K562 (cell line): ENCODE data around the gene NSRP1. TPM values are rescaled to one million over a fixed set of nuclear protein-coding genes. Genes with fewer than 3 reads are reported as not detected.

Experiments
- ARID1B ChIP-seq: fragments of 450-650 bp; IDR thresholded peaks from 2 replicates; pipeline ENCODE4 v1.6.1; 2016; ENCODE audit warnings: antibody characterized with exemption, mild to moderate bottlenecking, inconsistent platforms
- CEBPG ChIP-seq, 3 experiments: fragments of 200-800 bp in 1 of 3; sonication (Bioruptor generic) in 1 of 3; sonication (generic) in 1 of 3; formaldehyde crosslinking in 1 of 3; IDR thresholded peaks in 2 of 3; conservative IDR thresholded peaks in 1 of 3; 2 replicates each; pipeline versions ENCODE4 v1.6.1 to v1.8.0; 2016 to 2022; ENCODE audit warnings: missing compliant biosample characterization in 2 of 3, missing genetic modification characterization in 2 of 3, mild to moderate bottlenecking in 1 of 3, missing genetic modification reagents in 1 of 3
- E2F5 ChIP-seq: sonication (generic); formaldehyde crosslinking; IDR thresholded peaks from 2 replicates; pipeline ENCODE4 v1.8.0; 2022; ENCODE audit warnings: mild to moderate bottlenecking, missing genetic modification reagents
- ELF1 ChIP-seq: fragments of 200-800 bp; sonication (Bioruptor generic); IDR thresholded peaks from 2 replicates; pipeline ENCODE4 v1.6.1; 2016; ENCODE audit warnings: missing genetic modification characterization, missing compliant biosample characterization
- ETV6 ChIP-seq, 3 experiments: fragments of 150-350 bp in 1 of 3; sonication (generic) in 1 of 3; formaldehyde crosslinking in 1 of 3; IDR thresholded peaks; 2 replicates each; pipeline versions ENCODE4 v1.6.1 to v1.8.0; 2014 to 2022; ENCODE audit warnings: borderline replicate concordance in 2 of 3, low read depth in 2 of 3, antibody characterized with exemption in 1 of 3, low read length in 1 of 3, mild to moderate bottlenecking in 1 of 3, missing genetic modification reagents in 1 of 3
- FOS ChIP-seq: IDR thresholded peaks from 3 replicates; pipeline ENCODE4 v1.6.1; 2011; ENCODE audit not compliant: insufficient read length; ENCODE audit errors: extremely low read depth
- FOXK1 ChIP-seq: sonication (generic); formaldehyde crosslinking; IDR thresholded peaks from 2 replicates; pipeline ENCODE4 v1.8.0; 2022; ENCODE audit warnings: missing genetic modification reagents, mild to moderate bottlenecking, borderline replicate concordance
- FOXO4 ChIP-seq: fragments of 450-650 bp; formaldehyde crosslinking; IDR thresholded peaks from 2 replicates; pipeline ENCODE4 v1.4.0; 2020; ENCODE audit warnings: mild to moderate bottlenecking, moderate library complexity
- JUN ChIP-seq, 2 experiments: sonication (generic) in 1 of 2; formaldehyde crosslinking in 1 of 2; IDR thresholded peaks; 2 replicates each; pipeline versions ENCODE4 v1.6.1 to v1.8.0; 2012 to 2022; ENCODE audit warnings: borderline replicate concordance in 2 of 2, mild to moderate bottlenecking in 2 of 2, improper control_type of control experiment in 1 of 2, low read depth in 1 of 2, low read length in 1 of 2, missing genetic modification reagents in 1 of 2
- JUND ChIP-seq, 2 experiments: IDR thresholded peaks; 2 replicates in 1 of 2; 3 replicates in 1 of 2; pipeline ENCODE4 v1.6.1; 2011; ENCODE audit warnings: borderline replicate concordance in 2 of 2, low read depth in 2 of 2, low read length in 2 of 2, improper control_type of control experiment in 1 of 2, missing biosample characterization in 1 of 2, missing genetic modification characterization in 1 of 2, missing genetic modification reagents in 1 of 2
- KAT7 ChIP-seq: sonication (generic); formaldehyde crosslinking; IDR thresholded peaks from 2 replicates; pipeline ENCODE4 v1.8.0; 2022; ENCODE audit warnings: missing genetic modification reagents, mild to moderate bottlenecking, borderline replicate concordance
- KLF16 ChIP-seq: IDR thresholded peaks from 2 replicates; pipeline ENCODE4 v1.6.1; 2016; ENCODE audit warnings: antibody characterized with exemption
- KLF6 ChIP-seq: fragments of 250-450 bp; sonication (Bioruptor Pico); IDR thresholded peaks from 2 replicates; pipeline ENCODE4 v1.4.0; 2020; ENCODE audit warnings: mild to moderate bottlenecking, moderate library complexity, borderline replicate concordance
- MAFK ChIP-seq: IDR thresholded peaks from 2 replicates; pipeline ENCODE4 v1.6.1; 2011; ENCODE audit warnings: low read length, improper control_type of control experiment
- MXI1 ChIP-seq: IDR thresholded peaks from 2 replicates; pipeline ENCODE4 v1.6.1; 2011; ENCODE audit warnings: low read depth, mild to moderate bottlenecking, improper control_type of control experiment, low read length
- NR2F6 ChIP-seq: fragments of 450-650 bp; formaldehyde crosslinking; IDR thresholded peaks from 2 replicates; pipeline ENCODE4 v1.4.0; 2020; ENCODE audit warnings: mild to moderate bottlenecking
- SMARCA4 ChIP-seq: fragments of 450-650 bp; IDR thresholded peaks from 2 replicates; pipeline ENCODE4 v1.6.1; 2016
- TARDBP ChIP-seq: fragments of 450-650 bp; IDR thresholded peaks from 2 replicates; pipeline ENCODE4 v1.6.1; 2016
- ZBTB9 ChIP-seq: fragments of 450-650 bp; formaldehyde crosslinking; IDR thresholded peaks from 2 replicates; pipeline ENCODE4 v1.4.0; 2020; ENCODE audit warnings: mild to moderate bottlenecking, moderate library complexity
- ZEB2 ChIP-seq: fragments of 450-650 bp; IDR thresholded peaks from 2 replicates; pipeline ENCODE4 v1.6.1; 2016
- ZNF639 ChIP-seq, 2 experiments: fragments of 200-800 bp in 1 of 2; sonication (Bioruptor generic) in 1 of 2; sonication (generic) in 1 of 2; formaldehyde crosslinking in 1 of 2; IDR thresholded peaks in 1 of 2; conservative IDR thresholded peaks in 1 of 2; 2 replicates each; pipeline versions ENCODE4 v1.5.0 to v1.6.1; 2016 to 2020; ENCODE audit warnings: missing compliant biosample characterization in 1 of 2, missing genetic modification characterization in 1 of 2, missing genetic modification reagents in 1 of 2
- polyA plus RNA-seq, 8 experiments: library from polyadenylated mRNA; depleted of rRNA in 4 of 8; stranded (reverse) in 5 of 8; unstranded in 3 of 8; fragments of >200 nt; fragmentation: Nextera tagmentation in 2 of 8; fragmentation: Illumina TruSeq in 1 of 8; extraction: Ambion mirVana in 2 of 8; extraction: Trizol in 1 of 8; gene quantifications; 2 replicates each; pipeline versions ENCODE4 v1.2.1 to v1.2.3, GENCODE V29; 2011 to 2014; ENCODE audit warnings: inconsistent platforms in 1 of 8, missing spikeins in 1 of 8
- total RNA-seq, 7 experiments: library from RNA; depleted of rRNA in 6 of 7; stranded (reverse); fragments of >200 nt in 6 of 7; fragmentation: Illumina TruSeq in 2 of 7; extraction: Trizol in 2 of 7; gene quantifications; 2 replicates each; pipeline versions ENCODE4 v1.2.1 to v1.2.3, GENCODE V29; 2011 to 2021; ENCODE audit warnings: low replicate concordance in 1 of 7

Gene NSRP1
- total and polyA plus RNA-seq, 9 of the 15 experiments (the other 6 are each of a cell fraction or from before 2014, with no cell fraction given) = 18.4 to 68.6 (median 32.7) TPM

- TF ChIP-seq CEBPG (CRISPR knock-in tag; IDR thresholded peaks at IDR 0.05) (peak; percentile 35; the same call in 1 of the 2 replicates), CEBPG (tag; conservative IDR thresholded peaks at IDR 0.05 in 1 of 2, IDR thresholded peaks at IDR 0.05 in 1 of 2) (peak in 1 of 2 experiments; percentile 67; a peak in 1 of 4 replicates), ZNF639 (CRISPR knock-in tag; conservative IDR thresholded peaks at IDR 0.05 in 1 of 2, IDR thresholded peaks at IDR 0.05 in 1 of 2) (no peak), ZEB2 (peak; percentile 60; the same call in 1 of the 2 replicates), E2F5 (CRISPR knock-in tag) (no peak), MXI1 (no peak), ETV6 (IDR thresholded peaks at IDR 0.05; ENCODE audit: borderline replicate concordance in 1 of 2, low read depth in 2 of 2, low read length in 1 of 2) (no peak), ETV6 (CRISPR knock-in tag; IDR thresholded peaks at IDR 0.05; ENCODE audit: borderline replicate concordance) (no peak), FOXK1 (no peak), FOXO4 (CRISPR knock-in tag) (no peak), FOS (no peak), ELF1 (tag) (no peak), JUN (IDR thresholded peaks at IDR 0.05; ENCODE audit: borderline replicate concordance, low read depth, low read length) (peak; percentile 38; the same call in 1 of the 2 replicates), JUN (CRISPR knock-in tag; IDR thresholded peaks at IDR 0.05; ENCODE audit: borderline replicate concordance) (no peak), MAFK (no peak), NR2F6 (no peak), ZBTB9 (CRISPR knock-in tag) (no peak), KAT7 (no peak), ARID1B (no peak), KLF6 (no peak), KLF16 (no peak), SMARCA4 (no peak), TARDBP (no peak), JUND (IDR thresholded peaks at IDR 0.05; ENCODE audit: borderline replicate concordance, low read depth, low read length) (peak; percentile 19; the same call in 1 of the 2 replicates), JUND (tag; IDR thresholded peaks at IDR 0.05; ENCODE audit: borderline replicate concordance, low read depth, low read length) (no peak)
Observed at GRCh38 chr17:30230596-30231125, 114.0 kb downstream of the NSRP1 start (continued).
